ENCODE data around the gene NAA15.
"Not testable (repeated sequence)": the region's sequence is repeated elsewhere in the genome, so short reads cannot be mapped to it uniquely, and the experiment has no call there.

The NAA15 gene

GRCh38 chr4:139333046-139333445 lies 31.7 kb downstream of the NAA15 start:
- no peak for FAIRE-seq
- no peak for DNase-seq (ENCODE audit: insufficient read length, low spot score)

- DNase-seq (ENCODE audit: insufficient read length, low spot score) (no peak), FAIRE-seq (no peak)
Observed at GRCh38 chr4:139337612-139338011, 36.3 kb downstream of the NAA15 start.

- FAIRE-seq (no peak), DNase-seq (ENCODE audit: insufficient read length, low spot score) (no peak)
Observed at GRCh38 chr4:139361301-139361700, 60.0 kb downstream of the NAA15 start.

GRCh38 chr4:139367421-139368090 lies 66.3 kb downstream of the NAA15 start:
- FAIRE-seq, result no peak
- no peak for DNase-seq (ENCODE audit: insufficient read length, low spot score)

- no peak for DNase-seq (ENCODE audit: insufficient read length, low spot score)
- FAIRE-seq, result no peak
Observed at GRCh38 chr4:139368998-139369397, 67.7 kb downstream of the NAA15 start.

- DNase-seq (ENCODE audit: insufficient read length, low spot score) (no peak), FAIRE-seq (no peak)
Observed at GRCh38 chr4:139374251-139374650, 72.9 kb downstream of the NAA15 start.

GRCh38 chr4:139386421-139386820 lies 85.1 kb downstream of the NAA15 start:
- DNase-seq (ENCODE audit: insufficient read length, low spot score), result no peak
- no peak for FAIRE-seq

GRCh38 chr4:139389102-139389501 lies 87.8 kb downstream of the NAA15 start:
- DNase-seq (ENCODE audit: insufficient read length, low spot score) (no peak), FAIRE-seq (no peak)

- DNase-seq (ENCODE audit: insufficient read length, low spot score) (no peak), FAIRE-seq (no peak)
Observed at GRCh38 chr4:139389991-139390390, 88.7 kb downstream of the NAA15 start.

GRCh38 chr4:139391731-139392130 lies 90.4 kb downstream of the NAA15 start:
- DNase-seq (ENCODE audit: insufficient read length, low spot score), result no peak
- FAIRE-seq, result no peak

GRCh38 chr4:139392797-139393196 lies 91.5 kb downstream of the NAA15 start:
- no peak for DNase-seq (ENCODE audit: insufficient read length, low spot score)
- FAIRE-seq, result no peak

GRCh38 chr4:139401368-139401767 lies 100.1 kb downstream of the NAA15 start:
- DNase-seq (ENCODE audit: insufficient read length, low spot score), result no peak
- no peak for FAIRE-seq

- FAIRE-seq (no peak), DNase-seq (ENCODE audit: insufficient read length, low spot score) (no peak)
Observed at GRCh38 chr4:139402436-139402835, 101.1 kb downstream of the NAA15 start.

- FAIRE-seq (no peak), DNase-seq (ENCODE audit: insufficient read length, low spot score) (no peak)
Observed at GRCh38 chr4:139403462-139403861, 102.2 kb downstream of the NAA15 start.

- FAIRE-seq (no peak), DNase-seq (ENCODE audit: insufficient read length, low spot score) (no peak)
Observed at GRCh38 chr4:139410312-139410711, 109.0 kb downstream of the NAA15 start.

- DNase-seq (ENCODE audit: insufficient read length, low spot score); FAIRE-seq: not testable (repeated sequence)
Observed at GRCh38 chr4:139414671-139415210, 113.4 kb downstream of the NAA15 start.

GRCh38 chr4:139416073-139416673 lies 114.9 kb downstream of the NAA15 start:
- DNase-seq (ENCODE audit: insufficient read length, low spot score) (no peak), FAIRE-seq (peak; percentile 74)

- FAIRE-seq (peak; percentile 21), DNase-seq (ENCODE audit: insufficient read length, low spot score) (no peak)
Observed at GRCh38 chr4:139419388-139419914, 118.1 kb downstream of the NAA15 start.

- FAIRE-seq, result no peak
Observed at GRCh38 chr4:139420652-139421051, 119.3 kb downstream of the NAA15 start.

GRCh38 chr4:139436122-139436521 lies 134.8 kb downstream of the NAA15 start:
- no peak for FAIRE-seq
- DNase-seq (ENCODE audit: insufficient read length, low spot score), result no peak

More at GRCh38 chr4:139420652-139421051, 119.3 kb downstream of the NAA15 start:
- DNase-seq (ENCODE audit: insufficient read length, low spot score), result no peak

GRCh38 chr4:139438141-139438540 lies 136.8 kb downstream of the NAA15 start:
- FAIRE-seq (peak; percentile 40), DNase-seq (ENCODE audit: insufficient read length, low spot score) (no peak)

GRCh38 chr4:139441029-139441428 lies 139.7 kb downstream of the NAA15 start:
- FAIRE-seq, result no peak
- no peak for DNase-seq (ENCODE audit: insufficient read length, low spot score)

All from GM19239 (cell line).